Islet of Langerhans (tissue), 1 donor: Measurements from ENCODE around the gene ADGRB2.

ENCODE experiments used
- FAIRE-seq: peaks from one replicate; lab custom pipeline; 2011; peaks lifted over from hg19 to GRCh38; lab: Jason Lieb, UNC

ADGRB2 gene

GRCh38 chr1:31795801-31796621 lies 31.9 kb upstream of the ADGRB2 start:
- no peak for FAIRE-seq

GRCh38 chr1:31795096-31795675 lies 31.0 kb upstream of the ADGRB2 start:
- no peak for FAIRE-seq

GRCh38 chr1:31793586-31794285 lies 29.6 kb upstream of the ADGRB2 start:
- FAIRE-seq: no peak

- no peak for FAIRE-seq
Observed at GRCh38 chr1:31793086-31793485, 28.9 kb upstream of the ADGRB2 start.

- no peak for FAIRE-seq
Observed at GRCh38 chr1:31792541-31792940, 28.4 kb upstream of the ADGRB2 start.

- no peak for FAIRE-seq
Observed at GRCh38 chr1:31792116-31792515, 28.0 kb upstream of the ADGRB2 start.

- no peak for FAIRE-seq
Observed at GRCh38 chr1:31791131-31791858, 27.2 kb upstream of the ADGRB2 start.

GRCh38 chr1:31790641-31791091 lies 26.5 kb upstream of the ADGRB2 start:
- no peak for FAIRE-seq

GRCh38 chr1:31790140-31790539 lies 26.0 kb upstream of the ADGRB2 start:
- FAIRE-seq: no peak

- FAIRE-seq: no peak
Observed at GRCh38 chr1:31789259-31790065, 25.3 kb upstream of the ADGRB2 start.

GRCh38 chr1:31788825-31789256 lies 24.7 kb upstream of the ADGRB2 start:
- FAIRE-seq: no peak

GRCh38 chr1:31788138-31788824 lies 24.1 kb upstream of the ADGRB2 start:
- FAIRE-seq: no peak

- FAIRE-seq: no peak
Observed at GRCh38 chr1:31787786-31788137, 23.6 kb upstream of the ADGRB2 start.

GRCh38 chr1:31787261-31787660 lies 23.1 kb upstream of the ADGRB2 start:
- no peak for FAIRE-seq

- no peak for FAIRE-seq
Observed at GRCh38 chr1:31786366-31787060, 22.4 kb upstream of the ADGRB2 start.

- FAIRE-seq: no peak
Observed at GRCh38 chr1:31785947-31786290, 21.8 kb upstream of the ADGRB2 start.

GRCh38 chr1:31785020-31785946 lies 21.1 kb upstream of the ADGRB2 start:
- FAIRE-seq: no peak

- no peak for FAIRE-seq
Observed at GRCh38 chr1:31784356-31785019, 20.3 kb upstream of the ADGRB2 start.

GRCh38 chr1:31783846-31784245 lies 19.7 kb upstream of the ADGRB2 start:
- no peak for FAIRE-seq
